Tibial nerve (tissue), 4 donors: ENCODE data around the gene POLR1C. TPM values are rescaled to one million over a fixed set of nuclear protein-coding genes. Genes with fewer than 3 reads are reported as not detected.

ENCODE experiments used
- DNase-seq, 2 donors: peaks; one replicate each; pipeline ENCODE4 v3.0.0-alpha.2; 2019; ENCODE audit warnings: low spot score in 2 of 2
- H3K27ac ChIP-seq, 4 donors: fragments of 200-600 bp; sonication (generic) in 3 of 4; one replicate each; pipeline ENCODE4 v1.5.1; 2017 to 2019; ENCODE audit warnings: mild to moderate bottlenecking in 1 of 4
- H3K27me3 ChIP-seq, 2 donors: fragments of 200-600 bp; sonication (generic) in 1 of 2; one replicate each; pipeline versions ENCODE4 v1.5.1 to v1.6.0; 2017 to 2019
- H3K36me3 ChIP-seq, 3 donors: fragments of 200-600 bp; sonication (generic); one replicate each; pipeline ENCODE4 v1.5.1; 2018 to 2019
- H3K4me1 ChIP-seq, 4 donors: fragments of 200-600 bp; sonication (generic) in 3 of 4; one replicate each; pipeline ENCODE4 v1.5.1; 2017 to 2019
- H3K4me3 ChIP-seq, 4 donors: fragments of 200-600 bp; sonication (generic) in 3 of 4; one replicate each; pipeline ENCODE4 v1.5.1; 2017 to 2019; ENCODE audit warnings: mild to moderate bottlenecking in 1 of 4, moderate library complexity in 1 of 4
- H3K9me3 ChIP-seq, 4 donors: fragments of 200-600 bp; sonication (generic) in 3 of 4; one replicate each; pipeline ENCODE4 v1.5.1; 2017 to 2019
- EP300 ChIP-seq, 2 donors: sonication (generic); formaldehyde crosslinking; IDR thresholded peaks; one replicate each; pipeline ENCODE4 v1.6.1; 2017; ENCODE audit warnings: antibody characterized with exemption in 2 of 2, mild to moderate bottlenecking in 1 of 2
- POLR2A ChIP-seq, 2 donors: fragments of 450-650 bp; IDR thresholded peaks; one replicate each; pipeline ENCODE4 v1.6.1; 2017; ENCODE audit warnings: antibody characterized with exemption in 2 of 2, mild to moderate bottlenecking in 2 of 2, moderate library complexity in 2 of 2
- WGBS, 2 donors: methylation state at CpG; one replicate each; pipeline ENCODE4 v1.1.5; 2018; 5-methylcytosine and 5-hydroxymethylcytosine counted together
- total RNA-seq, 4 donors: library from RNA; depleted of rRNA; stranded (reverse); fragments of >200 nt; gene quantifications; one replicate each; pipeline ENCODE4 v1.1.0, GENCODE V29; 2016
- TF ChIP-seq, protein P1 (sequence below), 5 experiments: fragments of 200-600 bp in 3 of 5; fragments of 450-650 bp in 2 of 5; sonication (generic) in 3 of 5; IDR thresholded peaks; one replicate each; pipeline ENCODE4 v1.5.1; 2016 to 2019; ENCODE audit warnings: antibody characterized with exemption in 5 of 5, mild to moderate bottlenecking in 3 of 5, moderate library complexity in 2 of 5

The POLR1C gene
- total RNA-seq, 4 donors from 2014 or later = 24.5 to 45.5 (median 29.7) TPM

GRCh38 chr6:43511824-43512415 is 5.0 kb upstream of the POLR1C start:
- WGBS, 2 donors = 73 to 78% methylated on average over 10 to 11 of the region's 11 CpGs
- peaks cover 0 to 52% (median 31%) of the 10 kb centered on the region in 3 donors for H3K36me3 ChIP-seq
- TF ChIP-seq, protein P1, sequence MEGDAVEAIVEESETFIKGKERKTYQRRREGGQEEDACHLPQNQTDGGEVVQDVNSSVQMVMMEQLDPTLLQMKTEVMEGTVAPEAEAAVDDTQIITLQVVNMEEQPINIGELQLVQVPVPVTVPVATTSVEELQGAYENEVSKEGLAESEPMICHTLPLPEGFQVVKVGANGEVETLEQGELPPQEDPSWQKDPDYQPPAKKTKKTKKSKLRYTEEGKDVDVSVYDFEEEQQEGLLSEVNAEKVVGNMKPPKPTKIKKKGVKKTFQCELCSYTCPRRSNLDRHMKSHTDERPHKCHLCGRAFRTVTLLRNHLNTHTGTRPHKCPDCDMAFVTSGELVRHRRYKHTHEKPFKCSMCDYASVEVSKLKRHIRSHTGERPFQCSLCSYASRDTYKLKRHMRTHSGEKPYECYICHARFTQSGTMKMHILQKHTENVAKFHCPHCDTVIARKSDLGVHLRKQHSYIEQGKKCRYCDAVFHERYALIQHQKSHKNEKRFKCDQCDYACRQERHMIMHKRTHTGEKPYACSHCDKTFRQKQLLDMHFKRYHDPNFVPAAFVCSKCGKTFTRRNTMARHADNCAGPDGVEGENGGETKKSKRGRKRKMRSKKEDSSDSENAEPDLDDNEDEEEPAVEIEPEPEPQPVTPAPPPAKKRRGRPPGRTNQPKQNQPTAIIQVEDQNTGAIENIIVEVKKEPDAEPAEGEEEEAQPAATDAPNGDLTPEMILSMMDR (IDR thresholded peaks at IDR 0.05) = no peak
- TF ChIP-seq EP300 (IDR thresholded peaks at IDR 0.05) (no peak), POLR2A (IDR thresholded peaks at IDR 0.05) (no peak)

DNA sequence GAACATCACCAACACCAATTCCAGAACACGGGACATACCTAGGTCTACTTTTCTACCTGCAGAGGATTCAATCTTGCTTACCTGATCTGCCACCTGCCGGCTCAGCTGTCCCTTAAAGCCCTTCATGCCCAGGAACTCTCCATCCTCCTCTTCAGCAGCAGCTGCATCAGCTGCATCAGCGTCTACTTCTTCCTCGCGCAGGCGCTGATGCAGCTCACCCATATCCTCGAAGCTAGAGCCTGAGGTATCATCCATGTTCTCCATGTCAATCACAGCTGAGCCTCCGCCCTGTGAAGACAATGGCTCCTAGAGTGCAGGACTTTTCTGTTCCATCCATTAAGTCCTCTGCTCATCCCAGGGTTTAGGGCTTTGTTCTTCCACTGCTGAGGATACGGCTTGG is 1.1 kb upstream of the POLR1C start:
- peaks cover 0 to 66% (median 41%) of the 10 kb centered on the region in 3 donors for H3K36me3 ChIP-seq

More at GRCh38 chr6:43511824-43512415, 5.0 kb upstream of the POLR1C start:
- Histone ChIP-seq H3K27ac (no peak overlapping the region), H3K4me3 (no peak overlapping the region), H3K4me1 (peaks cover 0 to 52% (median 24%) of the 10 kb centered on the region in 4 donors), H3K27me3 (no peaks in the 10 kb centered on the region), H3K9me3 (no peaks in the 10 kb centered on the region)
- DNase-seq = no peak

GRCh38 chr6:43516367-43516696 is 557 bp upstream of the POLR1C start:
- TF ChIP-seq EP300 (IDR thresholded peaks at IDR 0.05) (no peak), POLR2A (IDR thresholded peaks at IDR 0.05) (no peak)
- TF ChIP-seq, protein P1 (IDR thresholded peaks at IDR 0.05) = no peak
- 1 to 2% methylated on average over 9 to 10 of the region's 10 CpGs for WGBS, 2 donors
- peaks cover 0 to 66% (median 45%) of the 10 kb centered on the region in 3 donors for H3K36me3 ChIP-seq

More for the DNA sequence above, 1.1 kb upstream of the POLR1C start:
- WGBS, 2 donors = 70 to 76% methylated on average over 9 of the region's 9 CpGs
- Histone ChIP-seq H3K4me3 (peak overlapping the region; percentile 80 to 99 (median 94)), H3K27me3 (no peaks in the 10 kb centered on the region), H3K27ac (peak overlapping the region in 1 of 4 donors; percentile 93), H3K4me1 (peaks cover 0 to 49% (median 24%) of the 10 kb centered on the region in 4 donors), H3K9me3 (no peaks in the 10 kb centered on the region)
- TF ChIP-seq, protein P1 (IDR thresholded peaks at IDR 0.05) = no peak
- TF ChIP-seq POLR2A (IDR thresholded peaks at IDR 0.05) (no peak), EP300 (IDR thresholded peaks at IDR 0.05) (no peak)
- DNase-seq = no peak

DNA sequence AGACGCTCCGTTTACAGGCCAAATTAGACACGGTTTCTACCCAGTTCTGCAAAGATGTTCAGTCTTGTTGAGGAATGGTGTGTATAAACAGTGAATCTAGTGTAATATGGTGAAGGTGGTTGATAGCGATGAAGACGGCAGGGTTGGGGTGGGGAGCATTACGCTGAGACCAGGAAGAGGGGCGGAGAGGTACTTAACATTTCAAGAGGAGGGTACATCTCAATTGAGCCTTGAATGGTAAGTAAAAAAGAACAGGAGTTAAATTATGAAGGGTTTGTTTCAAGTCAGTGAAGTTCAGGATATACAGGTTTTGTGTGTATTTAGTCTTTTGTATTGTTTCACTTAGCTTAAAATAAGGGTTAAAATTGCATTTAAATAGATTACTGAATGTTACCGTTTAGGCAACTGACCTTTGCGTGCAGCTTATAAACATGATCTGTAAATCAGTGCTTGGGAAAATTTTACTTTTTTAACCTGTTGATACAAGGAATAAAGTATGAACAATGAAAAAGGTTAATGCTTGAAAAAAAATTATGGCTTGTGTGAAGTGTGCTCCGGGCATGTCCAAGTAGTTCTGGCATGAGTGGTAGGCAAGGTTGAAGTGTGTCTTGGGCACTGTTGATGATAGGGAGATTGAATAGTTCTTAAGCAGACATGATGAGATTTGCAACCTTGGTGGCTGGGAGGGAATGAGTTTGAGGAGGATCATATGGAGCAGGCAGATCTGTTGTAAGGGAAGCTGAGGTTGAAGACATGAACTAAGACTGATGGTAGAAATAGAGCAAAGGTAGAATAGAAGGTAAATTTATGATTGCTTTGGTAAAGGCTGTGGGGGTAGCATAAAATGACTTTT is 842 bp downstream of the POLR1C start:
- WGBS, 2 donors = 5% methylated on average over 10 of the region's 10 CpGs
- no peaks in the 10 kb centered on the region for H3K9me3 ChIP-seq
- no peak for DNase-seq
- H3K27me3 ChIP-seq = no peaks in the 10 kb centered on the region
- H3K4me3 ChIP-seq = peak overlapping the region; percentile 80 to 99 (median 94)
- no peak for TF ChIP-seq POLR2A (IDR thresholded peaks at IDR 0.05)
- TF ChIP-seq EP300 (IDR thresholded peaks at IDR 0.05) = no peak
- TF ChIP-seq, protein P1 (IDR thresholded peaks at IDR 0.05) = no peak
- H3K27ac ChIP-seq = peak overlapping the region; percentile 36 to 93 (median 76)
- H3K4me1 ChIP-seq = peaks cover 0 to 46% (median 24%) of the 10 kb centered on the region in 4 donors
- peaks cover 0 to 66% (median 41%) of the 10 kb centered on the region in 3 donors for H3K36me3 ChIP-seq

More at GRCh38 chr6:43516367-43516696, 557 bp upstream of the POLR1C start:
- no peaks in the 10 kb centered on the region for H3K9me3 ChIP-seq
- no peak for DNase-seq
- H3K27me3 ChIP-seq = no peaks in the 10 kb centered on the region
- H3K27ac ChIP-seq = peak overlapping the region; percentile 59 to 93 (median 92)
- H3K4me3 ChIP-seq = peak overlapping the region; percentile 80 to 99 (median 94)
- peaks cover 0 to 46% (median 24%) of the 10 kb centered on the region in 4 donors for H3K4me1 ChIP-seq

- Histone ChIP-seq H3K27me3 (no peaks in the 10 kb centered on the region), H3K9me3 (no peaks in the 10 kb centered on the region), H3K4me1 (peaks cover 0 to 31% (median 21%) of the 10 kb centered on the region in 4 donors), H3K4me3 (no peak overlapping the region), H3K27ac (no peak overlapping the region), H3K36me3 (peaks cover 0 to 67% (median 23%) of the 10 kb centered on the region in 3 donors)
- TF ChIP-seq, protein P1 (IDR thresholded peaks at IDR 0.05) = no peak
- TF ChIP-seq EP300 (IDR thresholded peaks at IDR 0.05) (no peak), POLR2A (IDR thresholded peaks at IDR 0.05) (no peak)
- no peak for DNase-seq
- 86 to 92% methylated on average over 4 to 8 of the region's 8 CpGs for WGBS, 2 donors
Observed at GRCh38 chr6:43520097-43520496, 3.2 kb downstream of the POLR1C start.
